ENCODE results near the gene GRHL3. TPM values are rescaled to one million over a fixed set of nuclear protein-coding genes. Genes with fewer than 3 reads are reported as not detected.

GRHL3 gene
- total and polyA plus RNA-seq, 2 experiments from 2014 or later, result not detected

GRCh38 chr1:24317956-24318614 lies 1.1 kb upstream of the GRHL3 start:
- H3K9ac ChIP-seq, result no peak overlapping the region
- WGBS, 2 experiments (ENCODE audit: low coverage in 1 of 2, low lambda C conversion rate in 2 of 2, missing lambda C conversion rate in 2 of 2), result 11 to 12% methylated on average over 2 of the region's 2 CpGs

GRCh38 chr1:24318615-24319311 lies 394 bp upstream of the GRHL3 start:
- no peak for TF ChIP-seq EZH2 (IDR thresholded peaks at IDR 0.05; ENCODE audit: insufficient read depth, poor library complexity, severe bottlenecking)
- TF ChIP-seq EZH2phosphoT487 (IDR thresholded peaks at IDR 0.05; ENCODE audit: insufficient read depth, low read depth), result no peak
- Histone ChIP-seq H4K20me1 (ENCODE audit: insufficient read depth) (no peaks in the 10 kb centered on the region), H3F3A (ENCODE audit: insufficient read depth) (peaks cover 13% of the 10 kb centered on the region; the same call in 1 of the 2 replicates), H3K9me3 (ENCODE audit: low read depth) (no peaks in the 10 kb centered on the region), H3K79me2 (ENCODE audit: insufficient read depth) (no peaks in the 10 kb centered on the region), H3K4me2 (ENCODE audit: unreplicated experiment) (no peak overlapping the region), H3K27ac (no peak overlapping the region), H3K9me2 (ENCODE audit: insufficient read depth) (no peaks in the 10 kb centered on the region), H3K27me3 (replicated peaks; ENCODE audit: insufficient read depth) (peaks cover 26% of the 10 kb centered on the region), H3K4me3 (no peak overlapping the region), H3K4me1 (ENCODE audit: insufficient read depth) (peaks cover 15% of the 10 kb centered on the region), H3K36me3 (ENCODE audit: low read depth) (no peaks in the 10 kb centered on the region), H2AFZ (no peak overlapping the region), H3K9ac (no peak overlapping the region)
- in situ Hi-C loops (cut with MboI), result no loop called here
- DNase-seq, result no peak
- WGBS, 2 experiments (ENCODE audit: low coverage in 1 of 2, low lambda C conversion rate in 2 of 2, missing lambda C conversion rate in 2 of 2), result 46 to 47% methylated on average over 5 of the region's 5 CpGs

More at GRCh38 chr1:24317956-24318614, 1.1 kb upstream of the GRHL3 start:
- no peak for TF ChIP-seq EZH2 (IDR thresholded peaks at IDR 0.05; ENCODE audit: insufficient read depth, poor library complexity, severe bottlenecking)
- TF ChIP-seq EZH2phosphoT487 (IDR thresholded peaks at IDR 0.05; ENCODE audit: insufficient read depth, low read depth), result no peak
- no peaks in the 10 kb centered on the region for H3K9me2 ChIP-seq (ENCODE audit: insufficient read depth)
- H3K27ac ChIP-seq, result no peak overlapping the region
- H3K9me3 ChIP-seq (ENCODE audit: low read depth), result no peaks in the 10 kb centered on the region
- H3K4me1 ChIP-seq (ENCODE audit: insufficient read depth), result peaks cover 15% of the 10 kb centered on the region
- H3F3A ChIP-seq (ENCODE audit: insufficient read depth), result peaks cover 10% of the 10 kb centered on the region; the same call in 1 of the 2 replicates
- peaks cover 26% of the 10 kb centered on the region for H3K27me3 ChIP-seq (replicated peaks; ENCODE audit: insufficient read depth)
- no peak overlapping the region for H3K4me2 ChIP-seq (ENCODE audit: unreplicated experiment)
- no peak overlapping the region for H3K4me3 ChIP-seq
- DNase-seq, result peak; percentile 66
- in situ Hi-C loops (cut with MboI), result no loop called here
- H4K20me1 ChIP-seq (ENCODE audit: insufficient read depth), result no peaks in the 10 kb centered on the region
- no peaks in the 10 kb centered on the region for H3K36me3 ChIP-seq (ENCODE audit: low read depth)
- H2AFZ ChIP-seq, result no peak overlapping the region
- no peaks in the 10 kb centered on the region for H3K79me2 ChIP-seq (ENCODE audit: insufficient read depth)

- no peaks in the 10 kb centered on the region for H3K9me3 ChIP-seq (ENCODE audit: low read depth)
- peaks cover 26% of the 10 kb centered on the region for H3K27me3 ChIP-seq (replicated peaks; ENCODE audit: insufficient read depth)
- peaks cover 13% of the 10 kb centered on the region; the same call in 1 of the 2 replicates for H3F3A ChIP-seq (ENCODE audit: insufficient read depth)
- peaks cover 15% of the 10 kb centered on the region for H3K4me1 ChIP-seq (ENCODE audit: insufficient read depth)
- H4K20me1 ChIP-seq (ENCODE audit: insufficient read depth), result no peaks in the 10 kb centered on the region
- H3K4me2 ChIP-seq (ENCODE audit: unreplicated experiment), result no peak overlapping the region
- 94 to 100% methylated on average over 1 of the region's 1 CpG for WGBS, 2 experiments (ENCODE audit: low coverage in 1 of 2, low lambda C conversion rate in 2 of 2, missing lambda C conversion rate in 2 of 2)
- no peak for DNase-seq
- H2AFZ ChIP-seq, result no peak overlapping the region
- H3K4me3 ChIP-seq, result no peak overlapping the region
- TF ChIP-seq EZH2 (IDR thresholded peaks at IDR 0.05; ENCODE audit: insufficient read depth, poor library complexity, severe bottlenecking) (no peak), EZH2phosphoT487 (IDR thresholded peaks at IDR 0.05; ENCODE audit: insufficient read depth, low read depth) (no peak)
- no peaks in the 10 kb centered on the region for H3K9me2 ChIP-seq (ENCODE audit: insufficient read depth)
- no peaks in the 10 kb centered on the region for H3K79me2 ChIP-seq (ENCODE audit: insufficient read depth)
- H3K36me3 ChIP-seq (ENCODE audit: low read depth), result no peaks in the 10 kb centered on the region
- H3K9ac ChIP-seq, result no peak overlapping the region
- no peak overlapping the region for H3K27ac ChIP-seq
- in situ Hi-C loops (cut with MboI), result no loop called here
Observed at GRCh38 chr1:24319962-24320361, 805 bp downstream of the GRHL3 start.

GRCh38 chr1:24321126-24321525 lies 2.0 kb downstream of the GRHL3 start:
- Histone ChIP-seq H3K4me2 (ENCODE audit: unreplicated experiment) (no peak overlapping the region), H2AFZ (no peak overlapping the region)

More at GRCh38 chr1:24321126-24321525, 2.0 kb downstream of the GRHL3 start:
- H3K4me1 ChIP-seq (ENCODE audit: insufficient read depth), result peaks cover 15% of the 10 kb centered on the region
- no peak for TF ChIP-seq EZH2phosphoT487 (IDR thresholded peaks at IDR 0.05; ENCODE audit: insufficient read depth, low read depth)
- no peak for TF ChIP-seq EZH2 (IDR thresholded peaks at IDR 0.05; ENCODE audit: insufficient read depth, poor library complexity, severe bottlenecking)
- H3K36me3 ChIP-seq (ENCODE audit: low read depth), result no peaks in the 10 kb centered on the region
- in situ Hi-C loops (cut with MboI), result no loop called here
- DNase-seq, result no peak
- H3K9me2 ChIP-seq (ENCODE audit: insufficient read depth), result no peaks in the 10 kb centered on the region
- H3K27me3 ChIP-seq (replicated peaks; ENCODE audit: insufficient read depth), result peaks cover 26% of the 10 kb centered on the region
- no peaks in the 10 kb centered on the region for H3K79me2 ChIP-seq (ENCODE audit: insufficient read depth)
- H3K9me3 ChIP-seq (ENCODE audit: low read depth), result no peaks in the 10 kb centered on the region
- H3K9ac ChIP-seq, result no peak overlapping the region
- H3K27ac ChIP-seq, result no peak overlapping the region
- H3F3A ChIP-seq (ENCODE audit: insufficient read depth), result peaks cover 13% of the 10 kb centered on the region; the same call in 1 of the 2 replicates
- no peak overlapping the region for H3K4me3 ChIP-seq
- H4K20me1 ChIP-seq (ENCODE audit: insufficient read depth), result no peaks in the 10 kb centered on the region
- 96 to 98% methylated on average over 8 of the region's 8 CpGs for WGBS, 2 experiments (ENCODE audit: low coverage in 1 of 2, low lambda C conversion rate in 2 of 2, missing lambda C conversion rate in 2 of 2)
